HG03066 (cell line): ENCODE data around the gene ULK4.
"Not testable (repeated sequence)": the region's sequence is repeated elsewhere in the genome, so short reads cannot be mapped to it uniquely, and the experiment has no call there.

Experiments used
- ATAC-seq: cut with Tn5 transposase; IDR thresholded peaks from one replicate; pipeline ENCODE4 v1.9.1; 2021; ENCODE audit warnings: low read depth; ENCODE audit not compliant: unreplicated experiment

Gene ULK4

GRCh38 chr3:41592753-41593510, 369.0 kb downstream of the ULK4 start:
- ATAC-seq, result no peak

- no peak for ATAC-seq
Observed at GRCh38 chr3:41583014-41583413, 378.9 kb downstream of the ULK4 start.

- peak; percentile 90 for ATAC-seq
Observed at GRCh38 chr3:41581700-41582099, 380.2 kb downstream of the ULK4 start.

- no peak for ATAC-seq
Observed at GRCh38 chr3:41580274-41580959, 381.5 kb downstream of the ULK4 start.

GRCh38 chr3:41579861-41580260, 382.0 kb downstream of the ULK4 start:
- ATAC-seq, result no peak

GRCh38 chr3:41578798-41579197, 383.1 kb downstream of the ULK4 start:
- no peak for ATAC-seq

GRCh38 chr3:41575724-41576123, 386.2 kb downstream of the ULK4 start:
- ATAC-seq, result no peak

- no peak for ATAC-seq
Observed at GRCh38 chr3:41574900-41575299, 387.0 kb downstream of the ULK4 start.

- no peak for ATAC-seq
Observed at GRCh38 chr3:41573591-41573990, 388.3 kb downstream of the ULK4 start.

GRCh38 chr3:41572092-41572491, 389.8 kb downstream of the ULK4 start:
- ATAC-seq, result no peak

- ATAC-seq, result no peak
Observed at GRCh38 chr3:41569632-41570305, 392.1 kb downstream of the ULK4 start.

GRCh38 chr3:41565948-41566514, 395.9 kb downstream of the ULK4 start:
- ATAC-seq, result no peak

- ATAC-seq, result no peak
Observed at GRCh38 chr3:41565003-41565402, 396.9 kb downstream of the ULK4 start.

- ATAC-seq, result not testable (repeated sequence)
Observed at GRCh38 chr3:41556245-41556644, 405.7 kb downstream of the ULK4 start.

- ATAC-seq, result no peak
Observed at GRCh38 chr3:41532976-41533375, 428.9 kb downstream of the ULK4 start.

GRCh38 chr3:41526995-41527573, 434.8 kb downstream of the ULK4 start:
- no peak for ATAC-seq

- ATAC-seq, result no peak
Observed at GRCh38 chr3:41525303-41526064, 436.4 kb downstream of the ULK4 start.

- no peak for ATAC-seq
Observed at GRCh38 chr3:41523897-41524296, 438.0 kb downstream of the ULK4 start.

GRCh38 chr3:41522612-41523011, 439.3 kb downstream of the ULK4 start:
- peak; percentile 58 for ATAC-seq

- no peak for ATAC-seq
Observed at GRCh38 chr3:41521010-41521655, 440.8 kb downstream of the ULK4 start.
